OCI-LY1 (cell line): ENCODE measurements around the gene LHFPL2.

Source experiments
- H2AFZ ChIP-seq: fragments of 200-600 bp; sonication (generic), shearing (Covaris generic); 2 replicates; pipeline ENCODE4 v1.6.0; 2014; ENCODE audit warnings: antibody characterized with exemption, mild to moderate bottlenecking, low read length
- H3F3A ChIP-seq: fragments of 200-600 bp; sonication (generic), shearing (Covaris generic); 2 replicates; pipeline ENCODE4 v1.6.0; 2014; ENCODE audit warnings: mild to moderate bottlenecking, antibody characterized with exemption, low read length, moderate library complexity; ENCODE audit not compliant: insufficient read depth
- H3K27ac ChIP-seq: fragments of 200-600 bp; sonication (generic); 2 replicates; pipeline ENCODE4 v1.5.1; 2014; ENCODE audit warnings: low read length, mixed run types, mild to moderate bottlenecking, low read depth; ENCODE audit not compliant: poor library complexity, severe bottlenecking
- H3K27me3 ChIP-seq: fragments of 200-600 bp; sonication (generic); 2 replicates; pipeline ENCODE4 v1.6.0; 2014; ENCODE audit warnings: antibody characterized with exemption, mild to moderate bottlenecking, low read length, moderate library complexity; ENCODE audit not compliant: insufficient read depth
- H3K36me3 ChIP-seq: fragments of 200-600 bp; sonication (generic); 2 replicates; pipeline ENCODE4 v1.6.1; 2014; ENCODE audit warnings: mild to moderate bottlenecking, antibody characterized with exemption, low read length, moderate library complexity, mixed read lengths; ENCODE audit not compliant: insufficient read depth
- H3K4me1 ChIP-seq: fragments of 200-600 bp; sonication (generic); 2 replicates; pipeline ENCODE4 v1.5.1; 2014; ENCODE audit warnings: mild to moderate bottlenecking, low read length, moderate library complexity; ENCODE audit not compliant: insufficient read depth, severe bottlenecking
- H3K4me2 ChIP-seq: fragments of 200-600 bp; sonication (generic), shearing (Covaris generic); 2 replicates; pipeline ENCODE4 v1.6.1; 2014; ENCODE audit warnings: low read length
- H3K4me3 ChIP-seq: fragments of 200-600 bp; sonication (generic); 2 replicates; pipeline ENCODE4 v1.5.1; 2014; ENCODE audit warnings: low read length, low read depth, mild to moderate bottlenecking, mixed read lengths; ENCODE audit not compliant: poor library complexity, severe bottlenecking
- H3K79me2 ChIP-seq: fragments of 200-600 bp; shearing (Covaris generic); 2 replicates; pipeline ENCODE4 v1.6.1; 2016; ENCODE audit warnings: mixed run types, low read length, mixed read lengths; ENCODE audit not compliant: insufficient read depth
- H3K9ac ChIP-seq: fragments of 200-600 bp; sonication (generic), shearing (Covaris generic); 2 replicates; pipeline ENCODE4 v1.6.1; 2014; ENCODE audit warnings: mild to moderate bottlenecking, low read length, mixed read lengths
- H3K9me2 ChIP-seq: fragments of 200-600 bp; sonication (generic), shearing (Covaris generic); 2 replicates; pipeline ENCODE4 v1.6.1; 2014; ENCODE audit warnings: low read depth, mild to moderate bottlenecking, low read length, mixed read lengths
- H3K9me3 ChIP-seq: fragments of 200-600 bp; shearing (Covaris generic); 2 replicates; pipeline ENCODE4 v1.6.1; 2014; ENCODE audit warnings: low read length, mixed read lengths
- H4K20me1 ChIP-seq: fragments of 200-600 bp; sonication (generic), shearing (Covaris generic); 2 replicates; pipeline ENCODE4 v1.6.0; 2016; ENCODE audit warnings: mild to moderate bottlenecking, low read length; ENCODE audit not compliant: insufficient read depth
- CTCF ChIP-seq: fragments of 200-600 bp; sonication (generic), shearing (Covaris generic); IDR thresholded peaks from 2 replicates; pipeline ENCODE4 v1.5.1; 2017; ENCODE audit warnings: mild to moderate bottlenecking, antibody characterized with exemption, low read length, moderate library complexity, mixed read lengths
- EZH2 ChIP-seq: fragments of 200-600 bp; sonication (generic), shearing (Covaris generic); IDR thresholded peaks from 2 replicates; pipeline ENCODE4 v1.8.0; 2017; ENCODE audit warnings: borderline replicate concordance, mixed run types, mild to moderate bottlenecking, antibody characterized with exemption, low read length, moderate library complexity, mixed read lengths

The LHFPL2 gene

GRCh38 chr5:78632467-78632866 is 16.1 kb downstream of the LHFPL2 start:
- no peak overlapping the region for H3K4me2 ChIP-seq
- no peaks in the 10 kb centered on the region for H3K9me3 ChIP-seq
- H3F3A ChIP-seq = no peaks in the 10 kb centered on the region
- peaks cover 82% of the 10 kb centered on the region for H3K36me3 ChIP-seq
- TF ChIP-seq CTCF (no peak), EZH2 (no peak)
- H3K79me2 ChIP-seq = peaks cover 19% of the 10 kb centered on the region
- peaks cover 21% of the 10 kb centered on the region for H3K4me1 ChIP-seq
- H2AFZ ChIP-seq = no peak overlapping the region
- no peak overlapping the region for H3K9ac ChIP-seq
- H3K27me3 ChIP-seq = no peaks in the 10 kb centered on the region
- H3K27ac ChIP-seq = no peak overlapping the region
- H3K4me3 ChIP-seq = no peak overlapping the region
- H4K20me1 ChIP-seq = no peaks in the 10 kb centered on the region
- no peaks in the 10 kb centered on the region for H3K9me2 ChIP-seq

GRCh38 chr5:78631931-78632330 is 16.6 kb downstream of the LHFPL2 start:
- Histone ChIP-seq H3K79me2 (peaks cover 13% of the 10 kb centered on the region; the same call in 1 of the 2 replicates), H2AFZ (no peak overlapping the region), H3F3A (no peaks in the 10 kb centered on the region), H3K27ac (no peak overlapping the region), H3K4me3 (no peak overlapping the region), H3K9me3 (no peaks in the 10 kb centered on the region), H4K20me1 (no peaks in the 10 kb centered on the region), H3K4me1 (peaks cover 21% of the 10 kb centered on the region), H3K27me3 (no peaks in the 10 kb centered on the region), H3K9ac (no peak overlapping the region), H3K9me2 (no peaks in the 10 kb centered on the region), H3K4me2 (no peak overlapping the region), H3K36me3 (peaks cover 84% of the 10 kb centered on the region)
- TF ChIP-seq EZH2 (no peak), CTCF (no peak)

GRCh38 chr5:78630047-78630446 is 18.5 kb downstream of the LHFPL2 start:
- H3K79me2 ChIP-seq = peaks cover 8% of the 10 kb centered on the region; the same call in 1 of the 2 replicates
- H3K9me2 ChIP-seq = no peaks in the 10 kb centered on the region
- H3K4me1 ChIP-seq = peaks cover 18% of the 10 kb centered on the region
- H3K27me3 ChIP-seq = no peaks in the 10 kb centered on the region
- no peak for TF ChIP-seq EZH2
- no peak for TF ChIP-seq CTCF
- no peaks in the 10 kb centered on the region for H3F3A ChIP-seq
- no peak overlapping the region for H3K4me3 ChIP-seq
- no peaks in the 10 kb centered on the region for H3K9me3 ChIP-seq
- H4K20me1 ChIP-seq = no peaks in the 10 kb centered on the region
- no peak overlapping the region for H3K27ac ChIP-seq
- no peak overlapping the region for H3K9ac ChIP-seq
- peaks cover 91% of the 10 kb centered on the region for H3K36me3 ChIP-seq
- H2AFZ ChIP-seq = no peak overlapping the region
- no peak overlapping the region for H3K4me2 ChIP-seq
